Caco-2 (cell line): ENCODE results near the gene POFUT2. TPM values are rescaled to one million over a fixed set of nuclear protein-coding genes. Genes with fewer than 3 reads are reported as not detected.

Source experiments
- BruUV-seq: library from RNA; stranded (reverse); fragments of 400-500 nt; replicated peaks from 2 replicates; lab custom pipeline; 2021; lab: Mats Ljungman, UMichigan
- CTCF ChIA-PET: fragments of 300-600 bp; sonication (Branson Sonifier 250); formaldehyde crosslinking; loops from one replicate; lab custom pipeline; 2022; ENCODE audit warnings: antibody characterized with exemption; lab: Charles Lee
- POLR2A ChIA-PET: fragments of 300-600 bp; sonication (Branson Sonifier 250); formaldehyde crosslinking; loops from one replicate; lab custom pipeline; 2022; ENCODE audit warnings: antibody characterized with exemption; lab: Charles Lee
- DNase-seq, 2 experiments: peaks; one replicate each; pipeline versions ENCODE4 v3.0.0 to v3.0.0-alpha.2; 2020 to 2022
- H3K27me3 ChIP-seq: replicated peaks from 2 replicates; pipeline ENCODE4 v1.6.0; 2011; ENCODE audit warnings: low read length; ENCODE audit not compliant: control insufficient read depth, insufficient read depth
- H3K36me3 ChIP-seq: 2 replicates; pipeline ENCODE4 v1.5.1; 2011; ENCODE audit warnings: low read length; ENCODE audit not compliant: control insufficient read depth, insufficient read depth
- H3K4me1 ChIP-seq: fragments of 250-450 bp; sonication (Bioruptor Pico); 2 replicates; pipeline ENCODE4 v1.5.1; 2020; ENCODE audit warnings: mild to moderate bottlenecking
- H3K4me3 ChIP-seq: 2 replicates; pipeline ENCODE4 v1.5.1; 2011; ENCODE audit warnings: low read depth, mild to moderate bottlenecking, control low read depth, low read length
- H3K9me3 ChIP-seq: fragments of 250-450 bp; sonication (Bioruptor Pico); 2 replicates; pipeline ENCODE4 v1.5.1; 2020; ENCODE audit warnings: mild to moderate bottlenecking, moderate library complexity
- H3K27ac Mint-ChIP-seq: one replicate; pipeline ENCODE4 v1.8.0; 2022; ENCODE audit warnings: mixed read lengths; ENCODE audit not compliant: unreplicated experiment
- H3K27me3 Mint-ChIP-seq: one replicate; pipeline ENCODE4 v1.8.0; 2022; ENCODE audit warnings: mixed read lengths; ENCODE audit not compliant: insufficient read depth, unreplicated experiment
- H3K36me3 Mint-ChIP-seq: one replicate; pipeline ENCODE4 v1.8.0; 2022; ENCODE audit warnings: mild to moderate bottlenecking, mixed read lengths; ENCODE audit not compliant: insufficient read depth, unreplicated experiment
- H3K4me1 Mint-ChIP-seq: one replicate; pipeline ENCODE4 v1.8.0; 2022; ENCODE audit warnings: low read depth, mixed read lengths; ENCODE audit not compliant: unreplicated experiment
- H3K4me3 Mint-ChIP-seq: one replicate; pipeline ENCODE4 v1.8.0; 2022; ENCODE audit warnings: mild to moderate bottlenecking, moderate library complexity, mixed read lengths; ENCODE audit not compliant: unreplicated experiment
- H3K9me3 Mint-ChIP-seq: one replicate; pipeline ENCODE4 v1.8.0; 2022; ENCODE audit warnings: mixed read lengths; ENCODE audit not compliant: unreplicated experiment
- intact Hi-C: fragments of 100-400 bp; cut with micrococcal nuclease; formaldehyde crosslinking; loops from one replicate; pipeline ENCODE4 v1.10.0; 2022; ENCODE audit not compliant: unreplicated experiment
- total RNA-seq: library from RNA; stranded (reverse); gene quantifications from 2 replicates; pipeline ENCODE4 v1.2.3, GENCODE V29; 2022
- TF ChIP-seq, protein P1 (sequence below), 2 experiments: fragments of 200-600 bp in 1 of 2; IDR thresholded peaks; 1 replicate in 1 of 2; 2 replicates in 1 of 2; pipeline versions ENCODE4 v1.5.1 to v1.8.0; 2011 to 2022; ENCODE audit warnings: antibody characterized with exemption in 1 of 2, control low read depth in 1 of 2, inconsistent platforms in 1 of 2, low read depth in 1 of 2, low read length in 1 of 2, mild to moderate bottlenecking in 1 of 2, moderate library complexity in 1 of 2; ENCODE audit not compliant: insufficient read depth in 1 of 2, severe bottlenecking in 1 of 2, unreplicated experiment in 1 of 2

Gene POFUT2
- total RNA-seq, 1 experiment from 2014 or later: 32.0 TPM

DNA sequence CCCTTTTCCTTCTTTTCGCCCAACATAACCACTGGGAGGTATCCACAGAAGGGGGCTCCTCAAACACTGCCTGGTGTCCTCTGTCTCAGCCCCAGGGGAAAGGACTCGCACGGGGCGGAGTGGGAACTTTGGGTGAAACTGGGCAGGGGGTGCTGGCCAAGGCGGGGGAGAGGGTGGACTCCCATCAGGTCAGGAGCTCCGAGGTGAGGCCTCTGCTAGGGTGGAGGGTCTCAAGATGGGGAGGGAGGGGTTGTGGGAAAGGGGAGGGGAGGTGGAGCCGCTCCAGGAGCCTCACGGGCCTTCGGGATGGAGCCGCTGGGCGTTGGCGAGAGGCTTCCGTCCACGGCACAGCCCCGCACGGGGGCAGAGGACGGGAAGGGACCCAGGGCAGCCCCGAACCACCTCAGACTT, 43.2 kb upstream of the POFUT2 start:
- no peaks in the 10 kb centered on the region for H3K27me3 Mint-ChIP-seq
- TF ChIP-seq, protein P1, sequence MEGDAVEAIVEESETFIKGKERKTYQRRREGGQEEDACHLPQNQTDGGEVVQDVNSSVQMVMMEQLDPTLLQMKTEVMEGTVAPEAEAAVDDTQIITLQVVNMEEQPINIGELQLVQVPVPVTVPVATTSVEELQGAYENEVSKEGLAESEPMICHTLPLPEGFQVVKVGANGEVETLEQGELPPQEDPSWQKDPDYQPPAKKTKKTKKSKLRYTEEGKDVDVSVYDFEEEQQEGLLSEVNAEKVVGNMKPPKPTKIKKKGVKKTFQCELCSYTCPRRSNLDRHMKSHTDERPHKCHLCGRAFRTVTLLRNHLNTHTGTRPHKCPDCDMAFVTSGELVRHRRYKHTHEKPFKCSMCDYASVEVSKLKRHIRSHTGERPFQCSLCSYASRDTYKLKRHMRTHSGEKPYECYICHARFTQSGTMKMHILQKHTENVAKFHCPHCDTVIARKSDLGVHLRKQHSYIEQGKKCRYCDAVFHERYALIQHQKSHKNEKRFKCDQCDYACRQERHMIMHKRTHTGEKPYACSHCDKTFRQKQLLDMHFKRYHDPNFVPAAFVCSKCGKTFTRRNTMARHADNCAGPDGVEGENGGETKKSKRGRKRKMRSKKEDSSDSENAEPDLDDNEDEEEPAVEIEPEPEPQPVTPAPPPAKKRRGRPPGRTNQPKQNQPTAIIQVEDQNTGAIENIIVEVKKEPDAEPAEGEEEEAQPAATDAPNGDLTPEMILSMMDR (IDR thresholded peaks at IDR 0.05; ENCODE audit: insufficient read depth in 1 of 2, low read depth in 1 of 2, low read length in 1 of 2, severe bottlenecking in 1 of 2, unreplicated experiment in 1 of 2): no peak
- peak overlapping the region; percentile 76 for H3K4me3 Mint-ChIP-seq
- peaks cover 64% of the 10 kb centered on the region for H3K4me1 ChIP-seq
- H3K27me3 ChIP-seq: no peaks in the 10 kb centered on the region
- peaks cover 22% of the 10 kb centered on the region for H3K36me3 Mint-ChIP-seq
- DNase-seq: no peak
- ChIA-PET CTCF (interaction anchor here (2.0 to 2.1 kb wide), 2 partner anchors 26 to 76 kb away, joined by 9 to 13 read pairs; no protein-coding TSS in a partner anchor), POLR2A (interaction anchor here (1.6 to 1.7 kb wide), 2 partner anchors 26 to 141 kb away, joined by 5 to 8 read pairs; no protein-coding TSS in a partner anchor)
- no peaks in the 10 kb centered on the region for H3K9me3 Mint-ChIP-seq
- H3K36me3 ChIP-seq: peaks cover 2% of the 10 kb centered on the region; the same call in 1 of the 2 replicates
- peak overlapping the region; percentile 92 for H3K27ac Mint-ChIP-seq
- peaks cover 41% of the 10 kb centered on the region for H3K4me1 Mint-ChIP-seq
- no peaks in the 10 kb centered on the region for H3K9me3 ChIP-seq
- intact Hi-C loops: loop anchor here (1.0 to 5.0 kb wide), 3 partner anchors 25 to 76 kb away; no protein-coding TSS in a partner anchor
- BruUV-seq: no TSS peak
- no peak overlapping the region for H3K4me3 ChIP-seq

DNA sequence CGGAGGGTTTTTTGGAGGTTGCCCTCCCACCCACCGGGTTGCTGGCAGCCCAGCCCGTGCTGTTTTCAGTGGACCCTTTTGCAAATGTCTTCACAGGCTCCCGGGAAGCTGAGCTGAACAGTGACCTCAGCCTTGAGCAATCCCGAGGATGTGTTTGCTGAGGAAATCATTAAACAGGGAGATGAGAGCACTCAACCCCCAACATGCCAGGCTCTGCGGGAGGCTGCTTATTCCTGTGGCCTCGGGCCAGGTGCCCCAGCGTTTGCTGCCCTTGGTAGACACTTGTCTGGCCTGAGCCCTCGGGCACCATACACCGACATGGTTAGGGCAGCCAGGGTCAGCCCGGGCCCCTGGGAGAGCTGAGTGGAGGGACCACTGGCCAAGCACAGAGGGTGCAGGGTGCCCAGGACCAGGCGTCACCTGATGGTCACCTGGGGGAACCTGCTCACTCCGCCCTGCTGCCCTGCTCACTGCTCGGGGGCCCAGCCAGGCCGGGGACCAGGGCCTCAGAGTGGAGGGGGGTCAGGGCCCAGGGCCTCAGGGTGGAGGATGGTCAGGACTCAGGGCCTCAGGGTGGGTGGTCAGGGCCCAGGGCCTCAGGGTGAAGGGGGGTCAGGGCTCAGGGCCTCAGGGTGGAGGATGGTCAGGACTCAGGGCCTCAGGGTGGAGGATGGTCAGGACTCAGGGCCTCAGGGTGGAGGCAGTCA, 42.5 kb upstream of the POFUT2 start:
- Histone ChIP-seq H3K27me3 (no peaks in the 10 kb centered on the region), H3K36me3 (peaks cover 2% of the 10 kb centered on the region; the same call in 1 of the 2 replicates), H3K4me3 (peak overlapping the region; percentile 42), H3K4me1 (peaks cover 64% of the 10 kb centered on the region), H3K9me3 (no peaks in the 10 kb centered on the region)
- peaks cover 22% of the 10 kb centered on the region for H3K36me3 Mint-ChIP-seq
- ChIA-PET POLR2A (interaction anchor here (0.6 to 1.7 kb wide), 8 partner anchors 8 to 142 kb away, joined by 3 to 8 read pairs (median 4); partner anchors contain the start of gene POFUT2), CTCF (interaction anchor here (0.6 to 2.1 kb wide), 6 partner anchors 21 to 379 kb away, joined by 3 to 13 read pairs (median 5); no protein-coding TSS in a partner anchor)
- H3K9me3 Mint-ChIP-seq: no peaks in the 10 kb centered on the region
- H3K27ac Mint-ChIP-seq: peak overlapping the region; percentile 92
- peak; percentile 86 to 91 for DNase-seq
- peaks cover 41% of the 10 kb centered on the region for H3K4me1 Mint-ChIP-seq
- BruUV-seq: TSS peak; percentile 87
- peak overlapping the region; percentile 76 for H3K4me3 Mint-ChIP-seq
- intact Hi-C loops: loop anchor here (1.0 to 5.0 kb wide), 3 partner anchors 26 to 77 kb away; no protein-coding TSS in a partner anchor
- no peaks in the 10 kb centered on the region for H3K27me3 Mint-ChIP-seq
- TF ChIP-seq, protein P1 (IDR thresholded peaks at IDR 0.05; ENCODE audit: insufficient read depth in 1 of 2, low read depth in 1 of 2, low read length in 1 of 2, severe bottlenecking in 1 of 2, unreplicated experiment in 1 of 2): no peak
